GM23248 (cell line): ENCODE data around the gene LCP2. TPM values are rescaled to one million over a fixed set of nuclear protein-coding genes. Genes with fewer than 3 reads are reported as not detected.

ENCODE experiments used
- DNase-seq: peaks from one replicate; pipeline ENCODE4 v3.0.0-alpha.2; 2015
- H2AFZ ChIP-seq: fragments of 200-600 bp; sonication (generic); 2 replicates; pipeline ENCODE4 v1.6.1; 2016; ENCODE audit warnings: antibody characterized with exemption
- H3F3A ChIP-seq: fragments of 200-600 bp; sonication (generic); 2 replicates; pipeline ENCODE4 v1.6.1; 2016; ENCODE audit warnings: mild to moderate bottlenecking, antibody characterized with exemption, mixed run types; ENCODE audit not compliant: insufficient read depth
- H3K27ac ChIP-seq: fragments of 200-600 bp; sonication (generic); 2 replicates; pipeline ENCODE4 v1.5.1; 2016; ENCODE audit warnings: mild to moderate bottlenecking
- H3K27me3 ChIP-seq: fragments of 200-600 bp; sonication (generic); replicated peaks from 2 replicates; pipeline ENCODE4 v1.6.1; 2016; ENCODE audit warnings: mild to moderate bottlenecking; ENCODE audit not compliant: insufficient read depth
- H3K36me3 ChIP-seq: fragments of 200-600 bp; sonication (generic); 2 replicates; pipeline ENCODE4 v1.6.1; 2016; ENCODE audit warnings: low read depth, mild to moderate bottlenecking
- H3K4me1 ChIP-seq: fragments of 200-600 bp; sonication (generic); 2 replicates; pipeline ENCODE4 v1.6.1; 2016; ENCODE audit warnings: mild to moderate bottlenecking; ENCODE audit not compliant: insufficient read depth
- H3K4me2 ChIP-seq: fragments of 200-600 bp; sonication (generic); one replicate; pipeline ENCODE4 v1.6.1; 2016; ENCODE audit warnings: mild to moderate bottlenecking; ENCODE audit not compliant: unreplicated experiment
- H3K4me3 ChIP-seq: fragments of 200-600 bp; sonication (generic); 2 replicates; pipeline ENCODE4 v1.5.1; 2016; ENCODE audit warnings: mild to moderate bottlenecking
- H3K79me2 ChIP-seq: fragments of 200-600 bp; sonication (generic); 2 replicates; pipeline ENCODE4 v1.6.1; 2016; ENCODE audit warnings: mild to moderate bottlenecking; ENCODE audit not compliant: insufficient read depth
- H3K9ac ChIP-seq: fragments of 200-600 bp; sonication (generic); 2 replicates; pipeline ENCODE4 v1.6.1; 2016; ENCODE audit warnings: mild to moderate bottlenecking
- H3K9me2 ChIP-seq: fragments of 200-600 bp; sonication (generic); 2 replicates; pipeline ENCODE4 v1.6.1; 2016; ENCODE audit warnings: mixed run types, mild to moderate bottlenecking, moderate library complexity; ENCODE audit not compliant: insufficient read depth
- H3K9me3 ChIP-seq: fragments of 200-600 bp; sonication (generic); one replicate; pipeline ENCODE4 v1.6.1; 2017; ENCODE audit warnings: low read depth
- H4K20me1 ChIP-seq: fragments of 200-600 bp; sonication (generic); 2 replicates; pipeline ENCODE4 v1.6.0; 2016; ENCODE audit not compliant: insufficient read depth
- EZH2 ChIP-seq: fragments of 200-600 bp; sonication (generic); IDR thresholded peaks from 2 replicates; pipeline ENCODE4 v1.6.1; 2018; ENCODE audit warnings: antibody characterized with exemption, mild to moderate bottlenecking; ENCODE audit not compliant: insufficient read depth, poor library complexity, severe bottlenecking
- EZH2phosphoT487 ChIP-seq: fragments of 200-600 bp; sonication (generic); IDR thresholded peaks from 2 replicates; pipeline ENCODE4 v1.6.1; 2018; ENCODE audit warnings: antibody characterized with exemption, moderate library complexity, mild to moderate bottlenecking, low read depth; ENCODE audit not compliant: insufficient read depth
- WGBS, 2 experiments: methylation state at CpG; one replicate each; pipeline ENCODE4 v1.1.6; 2015 to 2017; ENCODE audit warnings: low lambda C conversion rate in 2 of 2, low coverage in 1 of 2; ENCODE audit errors: missing lambda C conversion rate in 2 of 2; 5-methylcytosine and 5-hydroxymethylcytosine counted together
- in situ Hi-C: fragments of 300-500 bp; cut with MboI; formaldehyde crosslinking; loops from 2 replicates; pipeline ENCODE4 v1.15.0; 2020
- polyA plus RNA-seq: library from polyadenylated mRNA; unstranded; fragments of >200 nt; fragmentation: Nextera tagmentation; extraction: Ambion mirVana; gene quantifications from 2 replicates; pipeline ENCODE4 v1.2.1, GENCODE V29; 2016
- total RNA-seq: library from RNA; depleted of rRNA; stranded (reverse); fragments of >200 nt; shearing (Covaris generic); gene quantifications from 2 replicates; pipeline ENCODE4 v1.2.3, GENCODE V29; 2014

The LCP2 gene
- total and polyA plus RNA-seq, 2 experiments from 2014 or later: not detected

GRCh38 chr5:170238456-170239196 is 59.0 kb downstream of the LCP2 start:
- no peak overlapping the region for H3K27ac ChIP-seq
- no peak overlapping the region for H3K4me2 ChIP-seq
- no peak for DNase-seq
- no peaks in the 10 kb centered on the region for H3K79me2 ChIP-seq
- no peaks in the 10 kb centered on the region for H3F3A ChIP-seq
- in situ Hi-C loops: no loop called here
- 4 to 7% methylated on average over 1 of the region's 1 CpG for WGBS, 2 experiments
- no peaks in the 10 kb centered on the region for H3K9me2 ChIP-seq
- no peaks in the 10 kb centered on the region for H3K4me1 ChIP-seq
- no peaks in the 10 kb centered on the region for H3K9me3 ChIP-seq
- no peak overlapping the region for H3K9ac ChIP-seq
- peaks cover 47% of the 10 kb centered on the region for H3K27me3 ChIP-seq
- H4K20me1 ChIP-seq: no peaks in the 10 kb centered on the region
- no peak overlapping the region for H2AFZ ChIP-seq
- H3K36me3 ChIP-seq: no peaks in the 10 kb centered on the region
- no peak overlapping the region for H3K4me3 ChIP-seq
- TF ChIP-seq EZH2phosphoT487 (no peak), EZH2 (no peak)

- in situ Hi-C loops: no loop called here
- Histone ChIP-seq H2AFZ (no peak overlapping the region), H3F3A (no peaks in the 10 kb centered on the region), H4K20me1 (no peaks in the 10 kb centered on the region), H3K79me2 (no peaks in the 10 kb centered on the region), H3K27me3 (peaks cover 47% of the 10 kb centered on the region), H3K4me3 (no peak overlapping the region), H3K4me2 (no peak overlapping the region), H3K9me3 (no peaks in the 10 kb centered on the region), H3K4me1 (no peaks in the 10 kb centered on the region), H3K9me2 (no peaks in the 10 kb centered on the region), H3K9ac (no peak overlapping the region), H3K36me3 (no peaks in the 10 kb centered on the region), H3K27ac (no peak overlapping the region)
- TF ChIP-seq EZH2phosphoT487 (no peak), EZH2 (no peak)
- DNase-seq: no peak
- 37 to 38% methylated on average over 3 of the region's 3 CpGs for WGBS, 2 experiments
These were observed 61.4 kb downstream of the LCP2 start for GRCh38 chr5:170235876-170236864.

- in situ Hi-C loops: no loop called here
These were observed 64.2 kb downstream of the LCP2 start for GRCh38 chr5:170233358-170233892.

GRCh38 chr5:170232786-170233185 is 64.8 kb downstream of the LCP2 start, which contains the start of gene C5orf58:
Gene C5orf58 (plus strand): TSS chr5:170232985. CDS start chr5:170234977, 1,992 bp downstream.
- TF ChIP-seq EZH2 (no peak), EZH2phosphoT487 (no peak)
- no peaks in the 10 kb centered on the region for H4K20me1 ChIP-seq
- H3K4me3 ChIP-seq: no peak within 1 kb of the TSS
- no peaks in the 10 kb centered on the region for H3K79me2 ChIP-seq
- H3K9me2 ChIP-seq: no peaks in the 10 kb centered on the region
- H3K27ac ChIP-seq: no peak within 1 kb of the TSS
- no peaks in the 10 kb centered on the region for H3K4me1 ChIP-seq
- H3K9me3 ChIP-seq: no peaks in the 10 kb centered on the region
- no peak within 1 kb of the TSS for H3K4me2 ChIP-seq
- H3K9ac ChIP-seq: no peak within 1 kb of the TSS
- 89 to 90% methylated on average over 27 of the region's 27 CpGs for WGBS, 2 experiments
- no peak within 1 kb of the TSS for H2AFZ ChIP-seq
- H3K27me3 ChIP-seq: peaks cover 68% of the 10 kb centered on the region
- H3K36me3 ChIP-seq: no peaks in the 10 kb centered on the region
- in situ Hi-C loops: no loop called here
- no peak for DNase-seq
- no peaks in the 10 kb centered on the region for H3F3A ChIP-seq

More at GRCh38 chr5:170233358-170233892, 64.2 kb downstream of the LCP2 start:
- Histone ChIP-seq H3K4me3 (no peak overlapping the region), H3K27ac (no peak overlapping the region), H3K4me2 (no peak overlapping the region), H4K20me1 (no peaks in the 10 kb centered on the region), H3K27me3 (peaks cover 70% of the 10 kb centered on the region), H3K9me2 (no peaks in the 10 kb centered on the region), H3K36me3 (no peaks in the 10 kb centered on the region), H3F3A (no peaks in the 10 kb centered on the region), H3K4me1 (no peaks in the 10 kb centered on the region), H3K9me3 (no peaks in the 10 kb centered on the region), H3K9ac (no peak overlapping the region), H2AFZ (no peak overlapping the region), H3K79me2 (no peaks in the 10 kb centered on the region)
- 71 to 80% methylated on average over 18 of the region's 18 CpGs for WGBS, 2 experiments
- no peak for TF ChIP-seq EZH2phosphoT487
- TF ChIP-seq EZH2: no peak
- DNase-seq: no peak
